Hippocampal formation (tissue), 2 donors: ENCODE measurements around the gene ST6GALNAC6.

Source experiments
- DNase-seq, 2 donors: peaks; one replicate each; lab custom pipeline; 2025; lab: John Stamatoyannopoulos, UW

Gene ST6GALNAC6

DNA sequence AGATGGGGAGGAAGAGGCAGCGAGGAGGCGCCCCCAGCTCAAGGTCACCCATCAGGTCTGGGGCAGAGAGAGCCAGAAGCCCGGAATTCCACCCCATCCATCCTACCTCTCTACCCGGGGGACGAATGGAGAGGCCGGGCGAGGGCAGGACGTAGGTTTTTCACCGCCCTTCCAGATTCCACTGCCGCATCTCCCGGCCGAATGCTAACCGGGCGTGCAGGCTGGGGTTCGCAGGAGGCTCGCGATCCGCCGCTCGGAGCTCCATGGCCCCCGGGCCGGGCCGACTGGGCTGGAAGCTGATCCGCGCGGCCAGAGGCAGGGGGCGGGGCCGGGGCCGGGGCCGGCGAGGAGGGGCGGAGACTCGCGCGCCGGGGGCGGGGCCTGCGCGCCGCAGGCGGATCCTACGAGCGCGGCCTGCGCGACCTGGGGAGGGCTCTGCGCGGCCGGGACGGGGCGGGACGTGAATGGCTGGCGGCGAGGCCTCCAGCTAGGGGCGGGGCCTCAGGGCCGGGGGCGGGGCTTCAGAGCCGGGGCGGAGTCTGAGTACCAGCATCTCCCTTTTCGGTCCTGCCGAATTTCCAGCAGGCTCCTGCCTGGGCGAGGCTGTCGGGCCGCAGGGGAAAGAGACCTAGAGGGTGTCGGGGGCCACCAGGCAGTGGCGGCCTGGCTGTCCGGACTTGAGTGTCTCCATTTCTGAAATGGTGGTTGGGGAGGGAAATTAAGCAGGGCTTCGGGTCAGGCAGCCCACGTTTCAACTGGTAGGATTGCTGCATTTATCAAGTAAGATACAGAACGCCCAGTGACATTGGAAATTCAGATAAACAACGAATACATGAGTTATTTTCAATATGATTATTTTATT lies 17.5 kb upstream of the ST6GALNAC6 start, which contains the start of gene ST6GALNAC4:
ST6GALNAC4 (minus strand) TSS at position 322 of the 862 bp plus-strand sequence. CDS start 622 bp downstream, outside the sequence.
- peak; percentile 93 to 96 for DNase-seq

DNA sequence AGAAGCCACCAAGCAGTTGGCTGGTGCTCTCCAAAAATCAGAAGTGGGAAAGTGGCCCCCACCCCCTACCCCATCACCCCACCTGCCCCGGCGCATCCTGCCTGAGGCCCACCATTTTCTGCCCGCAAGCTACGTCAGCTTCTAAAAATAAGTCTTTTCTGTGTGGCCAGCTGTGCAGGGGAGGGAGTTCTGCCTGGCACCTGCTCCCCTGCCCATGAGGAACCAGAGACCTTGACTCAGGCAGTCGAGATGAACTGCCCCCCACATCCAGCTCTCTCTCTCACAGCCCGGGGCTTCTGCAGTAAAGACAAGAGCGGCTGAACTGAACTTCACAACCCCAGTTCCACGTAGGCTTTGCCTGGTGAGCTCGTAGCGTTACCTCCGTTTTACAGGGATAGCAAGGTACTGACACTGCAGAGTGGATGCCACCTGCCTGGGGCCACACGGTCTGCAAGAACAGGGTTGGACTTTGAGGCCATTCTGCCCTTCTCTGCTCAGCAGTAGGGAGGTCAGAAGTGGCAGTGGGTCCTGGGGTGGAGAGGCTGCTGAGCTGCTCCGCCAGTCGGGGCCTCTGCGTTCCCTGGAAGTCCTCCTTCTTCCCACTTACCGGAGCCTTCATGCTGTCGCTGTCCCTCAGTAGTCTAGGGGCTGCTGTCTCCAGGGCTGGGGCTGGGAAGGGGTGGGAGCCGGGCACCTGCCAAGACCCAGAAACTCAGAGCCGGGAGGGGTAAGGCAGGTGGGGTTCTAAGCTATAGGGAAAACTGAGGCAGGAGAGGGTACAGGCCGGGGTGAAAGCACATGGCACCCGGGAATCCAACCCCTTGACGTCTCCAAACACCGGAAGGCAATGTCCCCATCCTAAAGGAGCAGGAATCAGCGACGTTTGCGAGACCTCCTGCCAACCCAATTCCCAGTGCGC lies 16.7 kb upstream of the ST6GALNAC6 start:
- no peak for DNase-seq

DNA sequence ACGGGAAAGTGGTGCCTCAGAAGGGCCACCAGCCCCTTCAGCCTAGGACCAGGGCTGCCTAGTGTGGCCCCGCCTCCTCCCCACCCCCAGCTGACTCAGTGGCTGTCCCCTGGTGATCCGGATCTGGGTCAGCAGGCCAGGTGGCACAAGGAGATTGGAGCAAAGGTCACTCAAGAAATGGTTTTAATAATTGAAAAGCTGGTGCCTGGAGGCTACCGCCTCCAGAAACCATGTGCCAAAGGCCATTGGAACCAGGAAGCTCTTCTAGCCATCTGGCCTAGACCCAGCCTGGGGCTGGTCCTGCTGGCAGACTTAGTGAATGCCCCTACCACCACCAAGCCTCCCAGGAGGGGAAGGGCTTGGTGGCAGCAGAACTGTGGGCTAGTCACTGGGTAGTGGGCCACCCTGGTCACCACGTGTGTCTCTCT lies 15.9 kb upstream of the ST6GALNAC6 start:
- no peak for DNase-seq

DNA sequence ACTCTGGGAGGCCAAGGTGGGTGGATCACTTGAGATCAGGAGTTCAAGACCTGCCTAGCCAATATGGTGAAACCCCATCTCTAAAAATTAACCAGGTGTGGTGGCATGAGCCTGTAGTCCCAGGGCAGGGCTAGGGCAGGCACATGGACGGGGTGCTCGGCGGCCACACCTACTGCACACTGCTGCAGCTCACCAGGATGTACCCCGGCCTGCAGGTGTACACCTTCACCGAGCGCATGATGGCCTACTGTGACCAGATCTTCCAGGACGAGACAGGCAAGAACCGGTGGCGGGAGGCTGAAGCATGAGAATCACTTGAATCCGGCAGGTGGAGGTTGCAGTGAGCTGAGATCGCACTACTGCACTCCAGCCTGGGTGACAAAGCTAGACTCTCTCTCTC lies 14.3 kb upstream of the ST6GALNAC6 start:
- no peak for DNase-seq

DNA sequence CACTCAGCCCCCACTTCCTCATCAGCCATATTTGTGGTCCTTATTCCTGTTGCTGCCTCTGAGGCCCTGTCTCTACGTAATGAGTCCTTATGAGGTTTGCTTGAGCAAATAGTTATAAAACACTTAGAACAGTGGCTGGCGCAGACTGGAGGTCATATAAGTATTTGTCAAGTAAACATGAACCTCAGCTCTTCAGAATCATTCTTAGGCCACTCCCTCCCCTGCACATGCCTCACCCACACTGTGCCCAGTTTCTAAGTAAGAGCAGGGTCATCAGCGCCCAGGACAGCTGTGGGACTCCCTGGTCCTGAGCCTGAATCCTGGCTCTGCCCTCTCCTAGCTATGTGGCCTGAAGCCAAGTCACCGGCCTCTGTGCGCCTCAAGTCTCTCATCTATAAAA lies 13.5 kb upstream of the ST6GALNAC6 start:
- DNase-seq, result no peak

DNA sequence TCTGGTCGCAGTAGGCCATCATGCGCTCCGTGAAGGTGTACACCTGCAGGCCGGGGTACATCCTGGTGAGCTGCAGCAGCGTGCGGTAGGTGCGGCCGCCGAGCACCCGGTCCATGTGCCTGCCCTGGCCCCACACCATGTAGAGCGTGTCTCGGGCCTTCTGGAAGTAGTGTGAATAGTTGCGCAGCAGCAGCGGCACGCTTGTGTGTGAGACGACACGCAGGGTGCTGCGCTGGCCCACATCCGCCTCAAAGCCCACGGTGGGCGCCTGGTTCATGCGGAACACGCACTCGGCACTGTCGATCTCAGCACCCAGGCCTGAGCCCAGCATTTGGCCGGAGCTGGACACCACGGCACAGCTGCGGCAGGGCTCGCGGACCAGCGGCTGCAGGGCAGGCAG lies 12.9 kb upstream of the ST6GALNAC6 start:
- no peak for DNase-seq

DNA sequence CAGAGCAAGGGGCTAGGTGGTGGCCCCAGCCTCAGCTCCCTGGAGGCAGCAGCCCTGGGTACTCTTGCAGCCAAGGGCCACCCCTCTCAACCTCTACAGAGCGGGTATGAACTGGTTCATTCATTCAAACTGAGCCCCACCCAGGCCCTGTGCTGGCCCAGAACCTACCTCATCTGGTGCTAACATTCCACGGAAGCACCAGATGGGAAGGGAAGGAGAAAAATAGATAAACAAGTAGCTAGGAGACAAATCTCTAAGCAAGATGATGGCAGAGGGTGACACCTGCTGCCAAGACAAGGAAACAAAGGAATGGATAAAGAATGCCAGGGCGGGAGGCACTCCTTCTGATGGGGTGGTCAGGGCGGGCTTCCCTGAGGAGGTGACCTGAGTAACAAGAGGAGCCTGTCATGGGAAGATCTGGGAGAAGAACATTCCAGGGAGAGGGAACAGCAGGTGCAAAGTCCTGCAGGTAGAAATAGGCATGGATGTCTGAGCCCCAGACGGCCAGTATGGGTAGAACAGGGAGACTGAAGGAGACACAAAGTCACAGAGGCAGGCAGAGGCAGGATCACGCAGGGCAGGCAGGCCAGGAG lies 11.3 kb upstream of the ST6GALNAC6 start:
- DNase-seq, result no peak

DNA sequence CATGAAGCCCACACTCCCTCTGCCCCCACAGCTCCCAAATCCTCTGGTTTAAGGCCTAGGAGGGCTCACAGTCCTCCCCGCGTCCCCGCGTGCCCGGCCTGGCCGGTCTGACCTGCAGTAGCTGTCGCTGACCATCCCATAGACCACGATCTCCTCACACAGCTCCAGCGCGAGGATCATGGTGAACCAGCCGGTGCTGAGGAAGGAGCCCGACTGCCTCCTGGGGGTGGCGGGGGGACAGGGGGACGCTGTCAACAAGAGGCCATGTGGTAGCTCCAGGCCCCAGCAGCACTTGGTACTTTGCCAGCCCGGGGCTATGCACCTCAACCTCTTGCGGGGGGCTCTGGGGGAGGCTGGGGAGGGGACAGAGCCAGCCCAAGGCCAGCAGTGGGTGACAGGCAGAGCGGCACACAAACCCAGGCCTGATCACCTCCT lies 10.5 kb upstream of the ST6GALNAC6 start:
- no peak for DNase-seq

DNA sequence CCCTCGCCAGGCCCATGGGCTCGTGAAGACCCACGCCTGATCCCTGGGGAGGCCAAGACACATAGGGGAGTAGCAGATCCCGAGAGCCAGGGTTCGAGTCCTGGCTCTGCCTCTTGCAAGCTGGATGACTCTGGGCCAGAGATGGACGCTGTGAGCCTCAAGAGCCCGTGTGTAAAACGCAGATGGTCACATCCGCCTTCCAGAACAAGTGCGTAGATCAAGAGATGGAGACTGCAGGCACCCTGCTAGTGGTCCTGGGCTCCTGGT lies 9.2 kb upstream of the ST6GALNAC6 start:
- no peak for DNase-seq

DNA sequence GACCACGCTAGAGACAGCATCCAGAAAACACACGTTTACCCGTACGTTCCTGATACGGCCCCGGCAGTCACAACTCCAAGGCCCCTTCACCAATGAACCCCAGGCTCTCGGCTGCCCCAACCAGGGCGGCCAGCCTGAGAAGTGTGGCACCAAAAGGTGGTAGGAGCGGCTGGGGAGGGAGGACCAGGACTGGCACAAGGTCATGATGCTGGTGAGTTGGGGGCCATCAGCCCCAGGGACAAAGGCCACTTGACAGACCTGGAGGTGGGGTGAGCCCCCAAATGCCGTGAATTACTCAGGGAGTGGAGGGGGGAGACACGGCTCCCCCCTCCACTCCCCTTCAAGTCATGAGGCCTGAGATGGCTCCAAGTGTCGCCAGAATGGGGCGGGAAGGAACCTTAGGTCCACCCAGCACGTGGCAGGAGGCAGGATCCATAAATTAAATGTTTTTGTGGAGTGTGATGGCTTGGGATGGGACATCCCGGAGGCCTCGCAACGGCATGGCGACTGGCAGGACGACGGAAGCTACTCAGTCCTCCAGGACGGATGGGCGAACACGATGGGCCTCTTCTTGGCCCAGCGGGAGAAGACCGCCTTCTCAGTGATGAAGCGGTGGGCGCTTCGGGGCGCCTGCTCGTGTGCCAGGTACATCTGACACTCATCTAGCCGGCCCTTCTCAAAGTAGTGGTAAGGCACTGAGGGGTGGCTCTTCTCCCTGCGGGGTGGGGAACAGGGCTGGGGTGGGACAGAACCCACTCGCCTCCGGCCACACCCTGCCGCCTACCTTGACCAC lies 8.7 kb upstream of the ST6GALNAC6 start:
- DNase-seq, result no peak

DNA sequence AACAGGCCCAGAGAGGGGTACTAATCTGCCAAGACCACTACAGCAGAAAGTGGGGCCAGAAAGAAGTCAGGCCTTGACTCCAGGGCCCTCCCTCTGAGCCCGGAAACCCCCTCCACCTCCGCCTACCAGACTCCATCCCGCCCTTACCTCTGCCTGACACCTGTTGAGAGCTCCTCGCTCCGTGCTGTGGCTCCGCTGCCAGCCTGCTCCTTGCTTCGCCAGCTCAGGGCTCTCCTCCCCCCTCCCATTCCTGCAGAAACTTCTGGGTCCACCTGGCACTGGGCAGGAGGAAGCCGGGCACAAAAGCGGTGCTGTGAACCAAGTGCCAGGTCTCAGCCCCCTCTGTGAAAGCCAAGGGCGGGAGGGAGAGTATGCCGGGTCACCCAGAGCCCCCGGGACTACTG lies 6.4 kb upstream of the ST6GALNAC6 start:
- peak; percentile 27 to 35 for DNase-seq

DNA sequence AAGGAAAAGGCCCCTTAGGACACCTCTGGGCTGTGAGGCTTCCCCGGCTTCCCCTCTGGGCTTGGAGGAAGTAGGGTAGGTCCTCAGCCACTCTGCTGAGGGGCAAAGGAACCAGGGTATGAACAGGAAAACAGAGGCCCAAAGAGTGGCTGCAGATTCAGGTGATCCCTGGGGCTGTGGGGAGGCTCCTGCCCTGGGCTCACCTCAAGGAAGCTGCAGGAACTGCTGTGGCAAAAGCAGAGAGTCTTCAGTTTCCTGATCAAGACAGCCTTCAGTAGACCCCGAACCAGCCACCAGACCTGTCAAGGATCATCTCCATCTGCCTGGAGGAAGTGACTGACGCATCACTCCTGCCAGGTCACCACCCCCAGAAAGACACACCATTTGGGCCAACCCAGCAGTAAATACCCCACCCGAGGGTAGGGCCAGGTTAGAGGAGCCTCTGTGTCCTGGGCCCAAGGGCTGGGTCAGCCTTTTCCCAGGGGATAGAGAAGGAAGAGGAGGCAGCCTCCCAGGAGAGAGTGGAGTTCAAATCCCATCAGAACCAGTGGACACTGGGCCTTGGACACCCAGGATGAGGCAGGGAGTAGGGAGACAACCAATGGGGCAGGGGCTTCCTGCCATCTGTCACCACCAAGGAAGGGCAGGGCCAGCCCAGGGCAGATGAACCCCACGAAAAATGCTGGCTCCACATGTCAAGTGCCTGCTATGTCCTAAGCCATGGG lies 5.8 kb upstream of the ST6GALNAC6 start:
- DNase-seq, result no peak

DNA sequence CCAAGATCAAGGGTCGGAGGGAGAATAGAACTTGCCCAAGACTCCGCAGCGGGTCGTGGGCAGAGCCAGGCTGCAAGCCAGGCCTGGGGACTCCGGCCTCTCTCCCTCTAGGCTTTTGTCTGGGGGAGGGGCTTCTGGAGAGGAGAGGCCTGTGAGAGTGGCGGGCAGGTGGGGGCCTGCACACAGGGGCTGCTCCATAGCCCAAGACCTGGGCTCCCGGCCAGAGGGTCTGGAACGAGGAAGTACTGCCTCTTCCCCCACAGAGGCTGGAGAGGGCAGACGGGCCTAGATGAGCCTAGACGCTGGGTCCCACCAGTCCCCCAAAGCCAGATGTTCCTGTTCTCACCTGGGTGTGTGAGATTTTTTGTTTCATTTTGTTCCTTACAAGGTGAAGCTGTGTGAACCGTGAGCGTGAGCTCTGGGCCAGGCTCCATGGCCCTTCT lies 5.2 kb upstream of the ST6GALNAC6 start:
- no peak for DNase-seq

DNA sequence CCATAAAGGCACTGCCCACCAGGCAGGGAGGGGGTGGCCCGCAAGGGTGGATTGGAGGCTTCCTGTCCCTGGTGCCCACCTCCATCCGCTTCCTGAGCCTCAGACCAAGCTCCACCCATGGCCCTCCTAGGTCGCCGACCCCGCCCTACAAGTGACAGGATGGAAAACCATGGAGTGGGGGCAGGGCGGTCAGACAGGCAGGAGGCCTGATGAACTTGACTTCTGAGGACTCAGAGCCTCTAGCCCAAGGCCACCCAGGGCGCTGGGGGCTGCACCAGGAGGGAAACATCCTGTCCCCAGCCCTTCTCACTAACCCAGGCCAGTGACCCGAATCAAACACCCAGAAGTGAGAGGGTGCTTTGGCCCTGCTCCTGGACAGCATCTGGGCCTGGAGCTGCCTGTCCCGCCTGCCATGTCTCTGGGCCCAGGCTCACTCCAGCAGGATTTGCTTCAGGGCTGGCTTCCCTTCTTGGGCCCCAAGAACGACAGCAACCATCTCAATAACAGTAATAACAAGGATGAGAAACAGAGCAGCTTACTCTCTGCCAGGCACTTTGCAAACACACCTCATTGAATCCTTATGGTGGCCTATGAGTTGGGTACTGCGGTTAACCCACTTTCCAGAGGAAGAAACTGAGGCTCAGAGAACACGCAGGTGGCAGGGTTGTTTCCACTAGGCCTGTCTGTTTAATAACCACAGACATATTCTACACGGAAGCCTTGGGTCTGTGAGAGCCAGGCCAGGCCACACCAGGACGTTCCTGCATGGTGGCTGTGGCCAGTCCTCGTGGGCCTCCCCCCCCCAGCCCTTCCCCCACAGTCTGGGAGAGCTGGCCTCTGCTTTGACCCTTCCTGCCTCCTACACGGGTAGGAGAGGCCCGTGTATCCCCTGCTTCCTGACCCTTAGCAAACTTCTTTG lies 4.4 kb upstream of the ST6GALNAC6 start:
- no peak for DNase-seq

DNA sequence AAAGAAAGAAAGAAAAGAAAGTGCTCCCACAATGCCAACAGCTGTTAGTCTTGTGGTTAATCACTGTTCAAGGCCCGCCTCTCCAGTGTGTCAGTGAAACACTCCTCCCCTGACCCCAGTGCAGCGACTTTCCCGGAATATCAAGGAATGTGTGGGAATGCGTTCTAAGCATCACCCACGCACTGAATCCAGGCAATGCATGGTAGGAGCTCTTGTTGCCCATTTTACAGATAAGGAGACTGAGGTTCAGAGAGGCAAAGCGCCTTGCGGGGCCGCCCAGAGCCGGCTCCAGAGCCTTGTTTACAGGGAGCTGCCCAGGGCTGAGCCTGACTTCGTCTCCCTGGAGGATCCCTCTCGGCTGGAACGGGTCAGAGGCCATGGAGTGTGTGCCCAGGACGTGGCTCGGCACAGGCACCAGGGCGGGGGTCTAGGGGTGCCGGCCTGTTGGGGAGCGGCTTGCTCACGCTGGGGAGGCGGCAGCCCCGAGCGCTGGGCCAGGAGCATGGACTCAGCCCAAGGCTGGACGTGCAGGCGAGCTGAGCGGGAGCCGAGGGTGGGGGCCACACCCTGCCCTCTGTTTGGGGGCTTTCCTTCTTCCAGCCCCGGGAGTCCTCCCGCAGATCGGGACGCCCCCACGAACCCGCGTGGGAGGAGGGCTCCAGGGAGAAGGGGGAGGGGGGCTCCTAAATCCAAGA lies 823 bp downstream of the ST6GALNAC6 start:
- DNase-seq, result no peak

DNA sequence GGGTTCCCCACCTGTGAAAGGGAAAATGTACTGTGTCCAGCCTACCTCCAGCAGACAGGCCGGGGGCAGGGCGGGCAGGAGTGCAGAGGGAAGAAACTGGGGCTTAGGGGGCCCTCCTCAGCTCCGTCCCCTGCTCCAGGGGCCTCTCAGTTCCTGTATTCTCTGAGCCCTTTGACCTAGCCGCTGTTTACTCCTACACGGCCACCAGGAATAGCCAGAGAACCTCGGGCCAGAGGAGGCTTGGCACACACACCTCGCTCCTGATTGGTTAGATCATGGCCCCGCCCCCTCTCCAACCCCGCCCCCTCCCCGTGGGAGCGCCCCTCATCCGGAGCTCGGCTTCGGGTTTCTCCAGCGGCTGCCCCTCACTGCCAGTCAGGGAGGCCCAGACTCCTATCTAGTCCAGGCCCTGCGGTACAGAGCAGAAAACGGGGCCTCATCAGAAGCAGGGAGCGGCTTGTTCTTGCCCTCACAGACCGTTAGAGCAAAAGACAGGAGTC lies 2.2 kb downstream of the ST6GALNAC6 start:
- peak; percentile 61 to 81 for DNase-seq

DNA sequence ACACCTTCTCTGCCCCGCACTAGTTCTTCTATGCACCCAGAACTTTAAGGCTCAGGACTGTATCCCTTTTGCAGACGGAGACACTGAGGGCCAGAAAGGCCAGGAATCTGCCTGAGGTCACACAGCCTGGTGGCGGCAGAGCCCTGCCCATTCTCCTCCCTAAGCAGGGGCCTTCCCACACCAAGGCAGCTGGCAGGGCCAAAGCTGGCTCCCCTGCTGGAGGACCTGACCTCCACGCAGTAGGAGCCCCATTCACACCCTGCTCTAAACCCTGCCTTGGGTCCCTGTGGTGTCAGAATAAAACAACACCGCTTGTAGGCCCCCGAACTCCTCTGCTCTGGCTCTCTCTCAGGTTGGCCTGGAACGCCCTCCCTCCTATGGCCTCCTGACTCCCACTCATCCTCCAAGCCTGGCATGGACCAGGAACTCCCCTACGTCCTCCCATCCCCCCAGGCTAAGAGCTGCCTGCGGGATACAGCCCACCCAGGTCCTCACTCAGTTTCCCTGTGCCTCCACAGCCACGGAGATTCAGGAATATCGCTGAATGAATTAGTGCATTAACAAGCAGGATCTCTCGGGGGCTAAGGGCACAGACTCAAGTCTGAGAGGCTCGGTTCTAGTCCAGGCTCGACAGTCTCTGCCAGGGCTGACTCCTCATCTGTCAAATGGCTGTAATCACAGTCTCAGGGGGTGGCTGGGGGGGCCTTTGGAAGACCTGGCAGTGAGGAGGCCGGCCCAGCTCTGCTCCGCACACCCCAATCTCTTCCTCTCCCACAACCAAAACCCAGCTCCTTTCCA lies 2.8 kb downstream of the ST6GALNAC6 start:
- DNase-seq, result no peak

DNA sequence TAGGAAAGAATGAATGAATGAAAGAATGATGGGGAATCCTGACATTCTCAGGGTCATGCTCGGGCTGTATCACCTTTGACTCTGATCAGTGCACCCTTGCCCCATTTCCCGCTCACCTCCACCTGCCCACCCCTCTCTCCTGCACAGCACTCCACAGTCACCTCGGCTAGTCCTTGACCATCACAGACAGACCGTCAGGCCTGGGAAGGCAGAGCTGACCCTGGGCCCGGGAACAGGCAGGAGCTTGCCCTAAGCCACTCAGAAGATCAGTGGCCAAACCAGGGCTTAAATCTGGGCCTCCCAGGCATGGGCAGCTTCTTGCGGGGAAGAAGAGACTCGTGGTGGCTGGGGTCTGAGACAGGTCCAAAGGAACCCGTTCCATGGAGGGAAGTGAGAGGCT lies 3.6 kb downstream of the ST6GALNAC6 start:
- DNase-seq, result no peak
